GM19463 (cell line): ENCODE measurements around the gene KCTD13.
"Not testable (repeated sequence)": the region's sequence is repeated elsewhere in the genome, so short reads cannot be mapped to it uniquely, and the experiment has no call there.

Experiments
- ATAC-seq: cut with Tn5 transposase; IDR thresholded peaks from one replicate; pipeline ENCODE4 v1.9.1; 2021; ENCODE audit warnings: mild to moderate bottlenecking, moderate library complexity; ENCODE audit not compliant: unreplicated experiment

KCTD13 gene

DNA sequence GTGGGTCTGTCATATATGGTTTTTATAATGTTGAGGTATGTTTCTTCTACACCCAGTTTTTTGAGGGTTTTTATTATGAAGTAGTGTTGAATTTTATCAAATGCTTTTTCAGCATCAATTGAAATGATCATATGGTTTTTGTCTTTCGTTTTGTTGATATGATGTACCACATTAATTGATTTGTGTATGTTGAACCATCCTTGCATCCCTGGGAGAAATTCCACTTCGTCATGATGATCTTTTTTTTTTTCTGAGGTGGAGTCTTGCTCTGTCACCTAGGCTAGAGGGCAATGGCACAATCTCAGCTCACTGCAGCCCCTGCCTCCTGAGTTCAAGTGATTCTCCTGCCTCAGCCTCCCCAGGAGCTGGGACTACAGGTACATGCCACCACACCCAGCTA is 21.9 kb upstream of the KCTD13 start:
- no peak for ATAC-seq

DNA sequence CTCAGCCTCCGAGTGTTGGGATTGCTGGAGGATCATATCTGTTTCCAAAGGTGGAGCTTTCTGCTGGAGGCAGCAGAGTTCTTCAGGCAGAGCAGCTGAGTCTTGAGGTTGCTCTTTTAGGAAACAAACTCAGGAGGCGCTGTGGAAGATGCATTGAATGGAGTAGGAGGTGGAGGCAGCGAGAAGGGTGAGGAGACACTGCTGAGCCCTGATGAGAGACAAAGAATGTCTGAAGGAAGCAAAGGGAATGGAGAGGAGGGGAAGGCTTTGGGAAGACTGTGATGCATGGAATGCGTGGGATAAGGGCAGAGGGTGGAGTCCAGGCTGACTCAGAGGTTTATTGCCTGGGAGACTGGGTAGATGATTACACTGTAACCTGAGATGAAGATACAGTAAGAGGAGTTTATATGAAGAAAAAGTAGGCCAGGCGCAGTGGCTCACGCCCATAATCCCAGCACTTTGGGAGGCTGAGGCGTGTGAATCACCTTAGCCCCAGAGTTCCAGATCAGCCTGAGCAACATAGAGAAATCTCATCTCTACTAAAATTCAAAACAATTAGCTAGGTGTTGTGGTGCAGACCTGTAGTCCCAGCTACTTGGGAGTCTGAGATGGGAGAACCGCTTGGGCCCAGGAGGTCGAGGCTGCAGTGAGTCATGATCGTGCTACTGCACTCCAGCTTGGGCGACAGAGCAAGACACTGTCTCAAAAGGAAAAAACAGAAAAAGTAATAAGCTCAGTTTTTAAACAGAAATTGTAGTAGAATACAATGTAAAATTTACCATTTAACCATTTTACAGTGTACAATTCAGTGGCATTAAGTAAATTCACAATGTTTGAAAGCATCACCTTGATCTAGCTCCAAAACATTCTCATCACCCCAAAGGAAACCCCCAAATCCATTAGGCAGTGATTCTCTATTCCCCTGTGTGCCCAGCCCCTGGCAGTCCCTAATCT is 18.1 kb upstream of the KCTD13 start:
- ATAC-seq: no peak

DNA sequence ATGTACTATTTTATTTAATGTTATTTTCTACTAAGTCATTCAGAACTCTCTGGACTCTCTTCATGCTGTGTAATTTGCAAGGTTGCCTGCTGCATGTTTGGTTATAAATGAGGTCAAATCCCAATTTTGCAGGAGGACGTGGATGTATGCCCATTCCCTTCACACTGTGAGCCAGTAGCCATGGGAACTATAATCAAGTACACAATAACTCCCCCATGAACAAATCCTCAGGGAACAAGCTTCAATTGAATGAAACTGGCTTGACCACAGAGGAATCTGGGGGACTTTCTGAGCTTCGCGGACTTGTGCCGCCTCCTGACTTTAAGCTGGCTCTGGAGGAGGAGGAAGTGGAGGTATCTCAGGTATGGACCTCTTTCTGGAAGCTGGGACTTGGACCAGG is 14.6 kb upstream of the KCTD13 start:
- no peak for ATAC-seq

DNA sequence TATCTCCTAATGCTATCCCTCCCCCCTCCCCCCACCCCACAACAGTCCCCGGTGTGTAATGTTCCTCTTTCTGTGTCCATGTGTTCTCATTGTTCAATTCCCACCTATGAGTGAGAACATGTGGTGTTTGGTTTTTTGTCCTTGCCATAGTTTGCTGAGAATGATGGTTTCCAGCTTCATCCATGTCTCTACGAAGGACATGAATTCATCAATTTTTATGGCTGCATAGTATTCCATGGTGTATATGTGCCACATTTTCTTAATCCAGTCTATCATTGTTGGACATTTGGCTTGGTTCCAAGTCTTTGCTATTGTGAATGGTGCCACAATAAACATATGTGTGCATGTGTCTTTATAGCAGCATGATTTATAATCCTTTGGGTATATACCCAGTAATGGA is 5.7 kb upstream of the KCTD13 start:
- ATAC-seq: not testable (repeated sequence)

DNA sequence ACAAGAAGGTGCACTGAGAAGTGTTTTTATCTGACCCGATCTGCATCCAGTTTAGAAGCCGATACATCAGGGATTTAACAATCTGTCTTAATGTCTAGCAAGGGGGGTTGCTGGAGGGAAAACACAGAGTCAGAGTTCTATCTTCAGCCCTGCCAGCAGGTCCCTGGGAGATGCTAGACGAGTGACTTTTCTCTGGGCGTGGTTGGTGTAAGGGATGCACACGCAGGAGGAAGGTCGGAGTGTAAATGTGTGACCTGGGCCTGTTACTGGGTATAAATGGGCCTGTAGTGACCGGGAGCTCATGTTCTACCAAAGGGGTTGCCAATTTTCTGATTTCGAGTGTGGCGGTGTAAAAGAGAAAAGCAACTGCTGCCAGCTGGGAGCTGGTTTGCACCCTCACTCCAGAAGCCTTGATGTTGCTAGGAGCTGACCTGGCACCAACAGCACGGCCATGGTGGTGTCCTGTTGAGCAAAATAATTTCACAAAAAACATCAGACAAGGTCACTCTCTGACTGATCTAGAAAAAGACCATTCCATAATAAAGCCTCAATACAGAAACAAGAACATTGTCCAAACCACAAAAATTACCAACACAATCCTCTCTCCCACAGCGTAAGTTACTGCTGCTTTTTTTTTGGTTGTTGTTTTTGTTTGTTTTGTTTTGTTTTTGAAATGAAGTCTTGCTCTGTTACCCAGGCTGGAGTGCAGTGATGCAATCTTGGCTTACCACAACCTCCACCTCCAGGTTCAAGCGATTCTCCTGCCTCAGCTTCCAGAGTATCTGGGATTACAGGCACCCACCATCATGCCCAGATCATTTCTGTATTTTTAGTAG is 1.3 kb upstream of the KCTD13 start:
- no peak for ATAC-seq

DNA sequence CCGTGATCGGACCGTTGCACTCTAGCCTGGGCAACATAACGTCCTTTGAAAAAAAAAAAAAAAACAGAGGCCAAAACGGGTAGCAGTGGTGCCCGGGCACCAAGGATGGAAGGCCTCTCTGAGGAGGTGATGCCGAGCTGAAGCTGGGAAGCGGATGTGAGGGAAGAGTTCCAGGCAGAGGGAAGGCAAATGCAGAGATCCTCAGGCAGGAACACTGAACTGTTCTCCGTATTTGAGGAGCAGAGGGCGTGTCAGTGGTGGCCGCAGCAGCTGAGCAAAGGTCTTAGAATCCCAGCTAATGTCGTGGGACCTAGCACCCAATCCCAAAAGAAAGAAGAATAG is 656 bp upstream of the KCTD13 start:
- no peak for ATAC-seq

DNA sequence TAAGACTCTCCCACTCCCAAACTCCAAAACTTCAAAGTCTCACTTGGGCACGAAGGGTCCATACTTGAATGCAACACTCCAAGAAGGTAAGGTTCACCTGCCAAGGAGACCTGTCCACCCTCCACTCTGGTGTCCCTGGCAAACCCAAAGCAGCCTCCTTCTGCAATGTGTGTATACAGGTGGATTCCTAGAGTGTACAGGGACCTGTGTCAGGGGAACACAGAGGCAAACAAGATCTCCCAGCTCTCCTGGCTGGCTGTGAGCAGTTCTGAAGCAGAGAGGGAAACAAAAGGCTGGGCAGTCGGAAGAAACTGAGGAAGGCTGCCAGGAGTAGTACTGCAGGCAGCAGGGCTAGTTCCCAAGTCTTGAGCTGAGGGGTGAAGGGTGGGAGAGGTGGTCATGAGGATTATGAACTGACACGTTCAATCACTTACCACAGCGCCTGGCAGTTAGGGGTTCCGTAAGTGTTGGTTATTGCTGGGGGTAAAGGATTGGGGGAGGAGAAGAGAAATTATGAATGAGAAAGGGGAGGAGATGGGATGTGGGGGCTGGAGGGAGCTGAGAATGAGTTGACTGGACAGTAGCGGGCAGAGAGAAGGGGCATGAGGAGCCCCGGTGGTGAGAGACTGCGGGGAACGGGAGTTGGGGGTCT is 795 bp downstream of the KCTD13 start:
- no peak for ATAC-seq

DNA sequence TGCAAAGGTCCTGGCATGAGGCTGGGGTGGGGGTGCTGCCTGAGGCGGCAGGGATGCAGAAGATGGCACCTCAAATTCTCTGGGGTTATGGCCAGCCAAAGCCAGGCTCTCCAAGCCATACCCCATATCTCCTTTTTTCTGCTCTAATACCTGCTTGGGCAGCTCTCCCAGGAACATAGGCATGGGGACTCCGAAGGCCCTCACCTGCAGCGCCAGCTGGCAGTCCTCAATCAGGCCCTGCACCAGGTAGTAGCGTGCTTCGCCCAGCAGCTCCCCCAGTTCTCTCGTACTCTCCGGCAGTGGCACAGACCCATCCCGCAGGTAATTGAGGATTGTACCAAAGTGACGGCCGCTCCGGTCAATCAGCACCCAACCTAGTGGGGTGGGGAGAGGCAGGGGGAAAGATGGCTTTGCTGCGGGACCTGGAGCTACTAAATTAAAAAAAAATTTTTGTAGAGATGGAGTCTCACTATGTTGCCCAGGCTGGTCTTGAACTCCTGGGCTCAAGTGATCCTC is 3.0 kb downstream of the KCTD13 start:
- no peak for ATAC-seq

DNA sequence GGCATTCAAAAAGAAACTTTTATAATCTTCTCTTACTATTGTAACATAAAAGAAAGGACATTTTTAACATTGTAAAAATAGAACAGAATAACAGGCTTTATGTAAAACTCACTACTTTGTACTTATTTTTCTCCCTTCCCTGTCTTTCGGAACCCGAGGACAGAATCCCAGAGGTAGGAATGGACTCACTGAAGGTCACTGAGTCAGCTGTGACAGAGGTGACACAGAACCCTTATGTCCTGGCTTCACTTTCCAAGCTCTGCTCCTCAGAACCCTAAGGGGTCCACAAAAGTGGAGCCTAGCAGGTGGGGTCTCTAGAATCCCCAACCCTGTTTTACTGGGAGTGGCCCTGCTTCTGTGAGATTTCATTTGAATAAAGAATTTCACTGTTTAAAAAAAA is 3.7 kb downstream of the KCTD13 start:
- ATAC-seq: no peak

DNA sequence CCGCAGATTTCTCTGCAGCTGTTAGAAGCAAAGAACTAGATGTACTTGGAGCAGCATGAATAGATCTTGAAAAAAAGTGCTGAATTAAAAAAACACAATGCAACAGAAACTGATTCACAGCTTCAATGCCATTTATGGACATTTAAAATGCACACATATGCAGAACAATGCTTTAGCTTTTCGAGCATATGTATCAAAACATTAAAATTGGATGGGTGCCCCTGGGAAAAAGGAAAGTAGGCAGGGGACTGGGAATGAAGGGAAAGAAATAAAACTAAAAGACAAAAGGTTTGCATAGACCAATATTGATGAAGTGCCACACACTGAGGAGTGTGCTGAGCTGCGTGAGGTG is 5.0 kb downstream of the KCTD13 start:
- no peak for ATAC-seq

DNA sequence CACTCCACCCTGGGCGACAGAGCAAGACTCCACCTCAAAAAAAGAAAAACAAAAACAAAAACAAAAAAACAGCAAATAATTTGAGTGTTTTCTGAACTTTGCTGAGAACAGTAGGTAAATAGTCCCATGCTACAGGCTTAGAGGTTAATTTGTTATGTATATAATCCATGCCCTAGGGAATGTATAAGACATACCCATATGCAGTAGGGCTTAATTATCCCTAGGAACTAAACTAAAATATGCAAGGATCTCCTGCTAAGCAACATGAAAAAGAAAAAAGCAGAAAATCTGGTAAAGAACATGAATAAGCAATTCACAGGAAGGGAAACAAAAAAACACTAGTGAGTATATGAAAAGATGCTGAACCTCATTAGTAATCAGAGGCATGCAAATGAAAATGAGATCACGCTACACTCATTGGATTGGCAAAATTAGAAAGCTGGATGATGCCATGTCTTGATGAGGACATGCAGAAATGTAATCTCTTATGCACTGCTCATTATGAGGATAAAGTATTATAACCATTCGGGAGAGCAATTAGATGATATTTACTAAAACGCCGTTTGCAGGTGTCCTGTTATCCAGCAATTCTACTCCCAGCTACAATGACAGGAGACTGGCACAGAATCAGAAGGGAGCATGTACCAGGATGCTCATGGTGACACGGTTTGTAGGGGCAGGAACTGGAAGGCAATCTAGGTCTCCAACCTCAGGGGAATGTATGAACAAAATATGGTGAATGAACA is 5.6 kb downstream of the KCTD13 start:
- no peak for ATAC-seq

DNA sequence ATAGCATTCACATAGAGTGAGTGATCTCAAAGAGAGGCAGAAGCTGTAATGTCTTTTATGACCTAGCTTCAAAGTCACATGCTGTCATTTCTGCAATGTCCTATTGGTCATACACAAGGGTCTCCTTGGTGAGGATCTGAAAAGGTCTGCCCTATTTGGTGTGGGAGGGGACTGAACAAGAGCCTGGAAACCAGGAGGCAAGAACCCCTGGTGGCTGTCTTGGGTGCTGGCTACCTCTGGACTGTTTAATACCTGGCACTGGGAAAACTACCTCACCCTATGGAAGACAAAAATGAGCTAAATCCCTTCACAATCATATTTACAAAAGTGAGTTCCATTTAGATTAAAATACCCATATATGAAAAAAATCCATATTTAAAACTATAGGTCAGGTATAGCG is 9.0 kb downstream of the KCTD13 start:
- no peak for ATAC-seq

DNA sequence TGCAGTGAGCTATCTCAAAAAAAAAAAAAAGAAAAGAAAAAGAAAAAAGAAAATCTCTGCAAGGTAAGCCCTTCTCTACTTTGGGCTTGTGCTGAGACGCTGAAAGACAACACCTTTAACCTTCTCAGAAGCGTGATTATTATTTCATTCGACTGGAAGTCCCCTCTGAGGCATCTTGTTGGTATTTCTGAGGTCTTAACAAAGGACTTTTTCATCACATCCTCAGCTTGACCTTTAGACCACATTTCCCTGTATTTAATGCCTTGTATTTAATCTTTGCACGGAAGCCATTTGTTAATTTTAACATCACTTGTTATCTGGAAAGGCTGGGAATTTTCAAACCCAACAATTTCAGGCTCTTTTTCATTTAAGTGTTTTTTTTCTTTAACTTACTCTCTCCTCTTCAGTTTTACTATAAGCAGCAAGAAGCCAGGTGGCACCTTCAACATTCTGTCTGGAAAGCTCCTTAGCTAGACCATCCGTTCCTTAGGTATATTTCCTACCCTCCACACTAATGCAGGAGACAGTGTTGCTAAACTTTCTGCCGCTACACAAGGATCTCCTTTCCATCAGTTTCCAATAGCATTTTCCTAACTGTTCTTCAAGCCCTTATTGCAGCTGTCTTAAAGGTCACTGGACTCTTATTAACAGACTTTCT is 10.3 kb downstream of the KCTD13 start:
- no peak for ATAC-seq

DNA sequence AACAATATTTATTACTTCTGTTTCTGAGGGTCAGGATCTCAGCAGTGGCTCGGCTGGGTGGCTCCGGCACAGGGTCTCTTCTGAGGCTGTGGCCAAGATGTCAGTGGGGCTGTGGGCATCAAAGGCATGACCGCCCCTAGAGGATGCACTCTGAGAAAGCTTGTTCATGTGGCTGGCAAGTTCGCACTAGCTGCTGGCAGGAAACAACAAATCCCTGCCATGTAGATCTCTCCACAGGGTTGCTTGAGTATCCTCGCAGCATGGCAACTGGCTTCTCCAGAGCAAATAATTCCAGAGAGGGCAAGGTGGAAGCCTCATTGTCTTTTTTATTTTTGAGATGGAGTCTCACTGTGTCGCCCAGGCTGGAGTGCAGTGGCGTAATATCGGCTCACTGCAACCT is 12.5 kb downstream of the KCTD13 start:
- ATAC-seq: no peak

DNA sequence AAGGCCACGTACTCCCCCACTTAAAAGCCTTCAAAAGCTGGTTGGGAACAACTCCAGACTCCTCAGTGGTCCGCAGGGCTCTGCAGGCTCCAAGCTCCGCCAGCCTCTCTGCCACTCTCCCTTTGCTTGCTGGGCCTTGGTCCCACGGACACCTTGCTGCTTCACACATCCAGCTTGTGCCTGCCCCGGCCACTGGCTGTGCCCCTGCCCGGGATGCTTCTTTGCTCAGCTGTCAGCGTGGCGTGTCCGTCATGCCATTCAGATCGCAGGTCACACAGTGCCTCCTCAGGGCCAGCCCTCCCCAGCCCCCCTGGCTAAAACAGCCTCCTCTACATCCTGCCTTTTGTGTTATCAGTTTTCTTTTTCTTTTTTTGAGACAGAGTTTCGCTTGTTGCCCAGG is 13.9 kb downstream of the KCTD13 start:
- no peak for ATAC-seq

DNA sequence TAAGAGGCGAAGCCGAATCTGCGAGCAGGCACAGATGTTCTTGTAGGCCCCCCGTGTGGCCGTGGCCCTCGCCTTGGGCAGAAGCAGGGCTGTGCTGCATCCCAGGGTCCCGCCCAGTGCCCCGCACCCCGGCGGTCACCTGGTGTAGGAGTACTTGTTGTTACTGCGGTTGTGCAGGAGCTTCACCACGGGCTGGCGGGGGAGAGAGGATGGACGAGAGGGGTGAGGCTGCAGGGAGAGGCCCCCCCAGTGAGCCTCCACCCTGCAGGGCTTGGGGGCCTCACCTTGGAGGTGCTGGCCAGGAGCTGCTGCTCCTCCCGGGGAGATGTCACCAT is 14.4 kb downstream of the KCTD13 start:
- ATAC-seq: no peak

DNA sequence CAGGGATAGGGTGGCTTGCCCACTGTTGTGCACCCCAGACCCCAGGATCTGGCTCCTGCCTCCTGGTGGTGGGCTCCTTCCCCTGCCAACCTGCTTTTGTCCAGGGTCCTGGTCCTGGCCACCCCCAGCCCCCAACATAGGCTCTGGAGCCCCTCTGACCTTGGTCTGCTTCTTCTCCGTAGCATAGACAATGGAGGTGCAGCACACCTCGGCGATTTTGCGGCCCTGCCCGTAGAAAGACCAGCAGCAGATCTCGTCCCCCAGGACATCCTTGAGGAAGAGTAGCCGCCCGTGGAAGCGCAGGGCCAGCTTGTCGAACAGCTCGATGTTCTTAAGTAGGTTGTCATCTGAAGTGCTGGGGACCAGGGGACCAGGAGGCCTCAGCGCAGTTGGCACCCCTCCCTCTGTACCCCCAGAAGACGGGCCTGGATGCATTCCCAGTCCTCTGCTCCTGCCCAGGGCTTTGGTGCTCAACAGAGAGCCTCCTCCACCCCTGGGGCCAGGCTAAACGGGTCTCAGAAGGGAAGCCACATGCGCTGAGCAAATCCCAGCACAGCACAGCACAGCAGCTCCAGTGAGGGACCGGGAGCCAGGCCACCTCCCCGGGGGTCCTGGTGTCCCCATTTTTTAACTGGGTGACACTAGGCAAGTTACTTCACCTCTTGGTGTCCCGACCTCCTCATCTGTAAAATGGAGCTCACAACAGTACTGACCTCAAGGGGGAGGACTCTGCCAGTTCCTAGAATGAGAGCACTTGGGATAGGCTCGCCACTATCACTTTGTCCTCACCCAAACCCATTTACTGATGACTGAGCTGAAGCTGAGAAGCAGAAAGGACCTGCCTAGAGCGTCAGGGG is 15.0 kb downstream of the KCTD13 start:
- no peak for ATAC-seq

DNA sequence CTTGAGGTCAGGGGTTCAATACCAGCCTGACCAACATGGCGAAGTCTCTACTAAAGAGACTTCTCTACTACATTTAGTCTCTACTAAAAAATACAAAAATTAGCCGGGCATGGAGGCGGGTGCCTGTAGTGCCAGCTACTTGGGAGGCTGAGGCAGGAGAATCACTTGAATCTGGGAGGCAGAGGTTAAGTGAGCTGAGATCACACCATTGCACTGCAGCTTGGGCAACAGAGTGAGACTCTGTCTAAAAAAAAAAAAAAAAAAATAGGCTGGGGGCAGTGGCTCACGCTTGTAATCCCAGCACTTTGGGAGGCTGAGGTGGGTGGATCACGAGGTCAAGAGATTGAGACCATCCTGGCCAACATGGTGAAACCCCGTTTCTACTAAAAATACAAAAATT is 16.2 kb downstream of the KCTD13 start:
- not testable (repeated sequence) for ATAC-seq

DNA sequence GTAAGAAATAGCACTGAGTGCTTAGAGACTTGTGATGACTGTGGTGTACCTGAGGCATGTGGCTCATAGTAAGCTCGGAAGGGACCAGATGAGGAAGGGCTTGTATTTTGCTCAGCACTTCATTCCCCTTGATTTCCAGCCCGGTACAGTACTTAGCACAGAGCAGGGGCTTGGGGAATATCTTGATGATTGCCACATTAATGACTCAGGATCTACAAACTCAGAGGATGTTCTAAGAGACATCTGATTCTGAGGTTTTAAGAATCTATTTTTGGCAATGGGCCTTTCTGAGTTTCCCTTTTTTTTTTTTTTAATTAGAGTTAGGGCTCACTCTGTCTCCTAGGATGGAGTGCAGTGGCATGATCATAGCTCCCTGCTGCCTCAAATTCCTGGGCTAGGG is 16.6 kb downstream of the KCTD13 start:
- ATAC-seq: no peak
